Astrocyte (in vitro differentiated cells and primary cell): ENCODE results near the gene EGFLAM. TPM values are rescaled to one million over a fixed set of nuclear protein-coding genes. Genes with fewer than 3 reads are reported as not detected.

Experiments
- DNase-seq: peaks from one replicate; pipeline ENCODE4 v3.0.0-alpha.2; 2010; ENCODE audit warnings: low read depth
- FAIRE-seq: peaks from 2 replicates; lab custom pipeline; 2011; peaks lifted over from hg19 to GRCh38; lab: Jason Lieb, UNC
- H2AFZ ChIP-seq: 2 replicates; pipeline ENCODE4 v1.6.0; 2012; ENCODE audit warnings: low read depth, low read length, inconsistent platforms
- H3K27ac ChIP-seq: 2 replicates; pipeline ENCODE4 v1.5.1; 2011; ENCODE audit warnings: low read depth, low read length, inconsistent platforms
- H3K27me3 ChIP-seq: 2 replicates; pipeline ENCODE4 v1.6.0; 2011; ENCODE audit warnings: low read length, inconsistent platforms; ENCODE audit not compliant: insufficient read depth
- H3K36me3 ChIP-seq: 2 replicates; pipeline ENCODE4 v1.5.1; 2011; ENCODE audit warnings: low read length, inconsistent platforms; ENCODE audit not compliant: insufficient read depth
- H3K4me1 ChIP-seq: 2 replicates; pipeline ENCODE4 v1.5.1; 2011; ENCODE audit warnings: low read length, inconsistent platforms; ENCODE audit not compliant: insufficient read depth
- H3K4me2 ChIP-seq: 2 replicates; pipeline ENCODE4 v1.6.0; 2012; ENCODE audit warnings: low read length, inconsistent platforms
- H3K4me3 ChIP-seq: 2 replicates; pipeline ENCODE4 v1.5.1; 2011; ENCODE audit warnings: low read depth, mild to moderate bottlenecking, low read length, inconsistent platforms; ENCODE audit not compliant: insufficient read depth
- H3K79me2 ChIP-seq: 2 replicates; pipeline ENCODE4 v1.6.0; 2012; ENCODE audit warnings: mild to moderate bottlenecking, low read length, inconsistent platforms; ENCODE audit not compliant: insufficient read depth
- H3K9ac ChIP-seq: 2 replicates; pipeline ENCODE4 v1.6.0; 2012; ENCODE audit warnings: mild to moderate bottlenecking, low read length, inconsistent platforms
- H3K9me3 ChIP-seq: 2 replicates; pipeline ENCODE4 v1.5.1; 2012; ENCODE audit warnings: low read depth, mild to moderate bottlenecking, low read length, inconsistent platforms; ENCODE audit not compliant: insufficient read depth
- H4K20me1 ChIP-seq: 2 replicates; pipeline ENCODE4 v1.6.0; 2012; ENCODE audit warnings: low read length, inconsistent platforms; ENCODE audit not compliant: insufficient read depth
- H3K27ac Mint-ChIP-seq: one replicate; pipeline ENCODE4 v1.8.0; 2021; ENCODE audit warnings: mild to moderate bottlenecking, mixed read lengths; ENCODE audit not compliant: unreplicated experiment
- H3K27me3 Mint-ChIP-seq: one replicate; pipeline ENCODE4 v1.8.0; 2021; ENCODE audit warnings: low read depth, mixed read lengths; ENCODE audit not compliant: unreplicated experiment
- H3K36me3 Mint-ChIP-seq: one replicate; pipeline ENCODE4 v1.8.0; 2021; ENCODE audit warnings: low read depth, mixed read lengths; ENCODE audit not compliant: unreplicated experiment
- H3K4me1 Mint-ChIP-seq: one replicate; pipeline ENCODE4 v1.8.0; 2021; ENCODE audit warnings: low read depth, mixed read lengths; ENCODE audit not compliant: unreplicated experiment
- H3K4me3 Mint-ChIP-seq: one replicate; pipeline ENCODE4 v1.8.0; 2021; ENCODE audit warnings: mild to moderate bottlenecking, moderate library complexity, mixed read lengths; ENCODE audit not compliant: unreplicated experiment
- H3K9me3 Mint-ChIP-seq: one replicate; pipeline ENCODE4 v1.8.0; 2021; ENCODE audit warnings: mild to moderate bottlenecking, mixed read lengths; ENCODE audit not compliant: unreplicated experiment
- EZH2 ChIP-seq: IDR thresholded peaks from 2 replicates; pipeline ENCODE4 v1.6.1; 2012; ENCODE audit warnings: mild to moderate bottlenecking, low read length, inconsistent platforms; ENCODE audit not compliant: insufficient read depth
- total RNA-seq: library from RNA; stranded (reverse); gene quantifications from 2 replicates; pipeline ENCODE4 v1.2.1, GENCODE V29; 2021
- TF ChIP-seq, protein P1 (sequence below): IDR thresholded peaks from 2 replicates; pipeline ENCODE4 v1.5.1; 2011; ENCODE audit warnings: low read depth, mild to moderate bottlenecking, inconsistent platforms, low read length, moderate library complexity; ENCODE audit not compliant: insufficient read depth

The EGFLAM gene
- total RNA-seq, 1 donor from 2014 or later: 1.0 TPM

GRCh38 chr5:38463634-38464521 lies 205.5 kb downstream of the EGFLAM start:
- FAIRE-seq: peak; percentile 98
- peak overlapping the region; percentile 72 for H3K4me2 ChIP-seq
- H2AFZ ChIP-seq: peak overlapping the region; percentile 6
- H3K9me3 ChIP-seq: no peaks in the 10 kb centered on the region
- Mint-ChIP-seq H3K4me3 (no peak overlapping the region), H3K9me3 (no peaks in the 10 kb centered on the region), H3K27ac (no peak overlapping the region), H3K36me3 (peaks cover 3% of the 10 kb centered on the region), H3K4me1 (peaks cover 21% of the 10 kb centered on the region), H3K27me3 (peaks cover 2% of the 10 kb centered on the region)
- H3K27ac ChIP-seq: peak overlapping the region; percentile 82
- peak overlapping the region; percentile 13 for H3K4me3 ChIP-seq
- H3K36me3 ChIP-seq: no peaks in the 10 kb centered on the region
- TF ChIP-seq EZH2: no peak
- TF ChIP-seq, protein P1, sequence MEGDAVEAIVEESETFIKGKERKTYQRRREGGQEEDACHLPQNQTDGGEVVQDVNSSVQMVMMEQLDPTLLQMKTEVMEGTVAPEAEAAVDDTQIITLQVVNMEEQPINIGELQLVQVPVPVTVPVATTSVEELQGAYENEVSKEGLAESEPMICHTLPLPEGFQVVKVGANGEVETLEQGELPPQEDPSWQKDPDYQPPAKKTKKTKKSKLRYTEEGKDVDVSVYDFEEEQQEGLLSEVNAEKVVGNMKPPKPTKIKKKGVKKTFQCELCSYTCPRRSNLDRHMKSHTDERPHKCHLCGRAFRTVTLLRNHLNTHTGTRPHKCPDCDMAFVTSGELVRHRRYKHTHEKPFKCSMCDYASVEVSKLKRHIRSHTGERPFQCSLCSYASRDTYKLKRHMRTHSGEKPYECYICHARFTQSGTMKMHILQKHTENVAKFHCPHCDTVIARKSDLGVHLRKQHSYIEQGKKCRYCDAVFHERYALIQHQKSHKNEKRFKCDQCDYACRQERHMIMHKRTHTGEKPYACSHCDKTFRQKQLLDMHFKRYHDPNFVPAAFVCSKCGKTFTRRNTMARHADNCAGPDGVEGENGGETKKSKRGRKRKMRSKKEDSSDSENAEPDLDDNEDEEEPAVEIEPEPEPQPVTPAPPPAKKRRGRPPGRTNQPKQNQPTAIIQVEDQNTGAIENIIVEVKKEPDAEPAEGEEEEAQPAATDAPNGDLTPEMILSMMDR: no peak
- H3K9ac ChIP-seq: peak overlapping the region; percentile 62
- H3K79me2 ChIP-seq: no peaks in the 10 kb centered on the region
- no peaks in the 10 kb centered on the region for H4K20me1 ChIP-seq
- H3K4me1 ChIP-seq: peaks cover 53% of the 10 kb centered on the region
- peak; percentile 95 for DNase-seq
- H3K27me3 ChIP-seq: no peaks in the 10 kb centered on the region

GRCh38 chr5:38465061-38465460 lies 206.7 kb downstream of the EGFLAM start:
- Histone ChIP-seq H3K79me2 (no peaks in the 10 kb centered on the region), H2AFZ (no peak overlapping the region), H3K36me3 (no peaks in the 10 kb centered on the region), H3K9ac (no peak overlapping the region), H4K20me1 (no peaks in the 10 kb centered on the region), H3K27me3 (no peaks in the 10 kb centered on the region), H3K9me3 (no peaks in the 10 kb centered on the region), H3K4me3 (no peak overlapping the region), H3K27ac (no peak overlapping the region), H3K4me2 (no peak overlapping the region), H3K4me1 (peaks cover 54% of the 10 kb centered on the region)
- DNase-seq (no peak), FAIRE-seq (no peak)
- TF ChIP-seq, protein P1: no peak
- peaks cover 26% of the 10 kb centered on the region for H3K4me1 Mint-ChIP-seq
- H3K27ac Mint-ChIP-seq: no peak overlapping the region
- H3K4me3 Mint-ChIP-seq: no peak overlapping the region
- H3K36me3 Mint-ChIP-seq: peaks cover 3% of the 10 kb centered on the region
- H3K9me3 Mint-ChIP-seq: peaks cover 3% of the 10 kb centered on the region
- peaks cover 5% of the 10 kb centered on the region for H3K27me3 Mint-ChIP-seq
